Panc1 (cell line): Measurements from ENCODE around the gene VSIG10L2.

Source experiments
- POLR2AphosphoS5 ChIP-seq: IDR thresholded peaks from 2 replicates; pipeline ENCODE4 v1.6.1; 2012; ENCODE audit warnings: mild to moderate bottlenecking, low read depth, low read length, moderate library complexity
- REST ChIP-seq, 2 experiments: IDR thresholded peaks; 2 replicates each; pipeline ENCODE4 v1.6.1; 2011 to 2012; ENCODE audit warnings: low read depth in 2 of 2, control low read depth in 1 of 2, low read length in 1 of 2, mild to moderate bottlenecking in 1 of 2, moderate library complexity in 1 of 2; ENCODE audit not compliant: insufficient read depth in 1 of 2
- SIN3A ChIP-seq: IDR thresholded peaks from 2 replicates; pipeline ENCODE4 v1.6.1; 2012; ENCODE audit warnings: low read depth, mild to moderate bottlenecking, low read length, moderate library complexity, borderline replicate concordance; ENCODE audit not compliant: insufficient read depth
- TCF7L2 ChIP-seq: IDR thresholded peaks from 2 replicates; pipeline ENCODE4 v1.6.1; 2011; ENCODE audit warnings: mild to moderate bottlenecking, low read depth, low read length, inconsistent platforms
- TF ChIP-seq, protein P1 (sequence below): fragments of 450-650 bp; IDR thresholded peaks from 2 replicates; pipeline ENCODE4 v1.5.1; 2017; ENCODE audit warnings: mild to moderate bottlenecking

GRCh38 chr11:126002181-126002580 lies 56.3 kb downstream of the VSIG10L2 start:
- TF ChIP-seq, protein P1, sequence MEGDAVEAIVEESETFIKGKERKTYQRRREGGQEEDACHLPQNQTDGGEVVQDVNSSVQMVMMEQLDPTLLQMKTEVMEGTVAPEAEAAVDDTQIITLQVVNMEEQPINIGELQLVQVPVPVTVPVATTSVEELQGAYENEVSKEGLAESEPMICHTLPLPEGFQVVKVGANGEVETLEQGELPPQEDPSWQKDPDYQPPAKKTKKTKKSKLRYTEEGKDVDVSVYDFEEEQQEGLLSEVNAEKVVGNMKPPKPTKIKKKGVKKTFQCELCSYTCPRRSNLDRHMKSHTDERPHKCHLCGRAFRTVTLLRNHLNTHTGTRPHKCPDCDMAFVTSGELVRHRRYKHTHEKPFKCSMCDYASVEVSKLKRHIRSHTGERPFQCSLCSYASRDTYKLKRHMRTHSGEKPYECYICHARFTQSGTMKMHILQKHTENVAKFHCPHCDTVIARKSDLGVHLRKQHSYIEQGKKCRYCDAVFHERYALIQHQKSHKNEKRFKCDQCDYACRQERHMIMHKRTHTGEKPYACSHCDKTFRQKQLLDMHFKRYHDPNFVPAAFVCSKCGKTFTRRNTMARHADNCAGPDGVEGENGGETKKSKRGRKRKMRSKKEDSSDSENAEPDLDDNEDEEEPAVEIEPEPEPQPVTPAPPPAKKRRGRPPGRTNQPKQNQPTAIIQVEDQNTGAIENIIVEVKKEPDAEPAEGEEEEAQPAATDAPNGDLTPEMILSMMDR: no peak
- TF ChIP-seq POLR2AphosphoS5 (no peak), REST (IDR thresholded peaks at IDR 0.05; ENCODE audit: insufficient read depth in 1 of 2, low read depth in 2 of 2, low read length in 1 of 2) (no peak), SIN3A (no peak), TCF7L2 (no peak)
